GM10266 (cell line): ENCODE data around the gene DLGAP1.

Source experiments
- DNase-seq: peaks from one replicate; pipeline ENCODE4 v3.0.0; 2012; ENCODE audit errors: extremely low spot score
- TF ChIP-seq, protein P1 (sequence below): IDR thresholded peaks from 2 replicates; pipeline ENCODE4 v1.5.1; 2012; ENCODE audit warnings: mild to moderate bottlenecking, low read depth; ENCODE audit not compliant: control insufficient read depth, insufficient read depth; ENCODE audit errors: missing control alignments

The DLGAP1 gene

DNA sequence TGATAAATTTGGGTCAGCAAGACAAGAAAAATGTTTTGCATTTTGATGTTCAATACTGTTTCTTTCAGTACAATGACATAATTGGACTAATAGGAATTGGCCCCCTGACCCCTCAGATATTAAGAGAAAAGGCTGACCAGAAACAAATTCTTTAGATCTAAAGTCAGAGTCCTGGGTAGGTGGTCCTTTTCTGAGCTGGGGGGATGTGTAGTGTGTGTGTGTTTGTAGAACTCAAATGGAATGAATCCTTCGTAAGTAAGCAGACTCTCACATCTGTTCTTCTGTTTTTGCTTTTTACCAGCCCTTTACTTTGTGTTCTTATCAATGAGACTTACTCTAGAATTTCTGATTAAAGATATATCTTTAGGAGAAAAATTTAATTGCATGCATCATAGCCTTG, 677.4 kb downstream of the DLGAP1 start:
- TF ChIP-seq, protein P1, sequence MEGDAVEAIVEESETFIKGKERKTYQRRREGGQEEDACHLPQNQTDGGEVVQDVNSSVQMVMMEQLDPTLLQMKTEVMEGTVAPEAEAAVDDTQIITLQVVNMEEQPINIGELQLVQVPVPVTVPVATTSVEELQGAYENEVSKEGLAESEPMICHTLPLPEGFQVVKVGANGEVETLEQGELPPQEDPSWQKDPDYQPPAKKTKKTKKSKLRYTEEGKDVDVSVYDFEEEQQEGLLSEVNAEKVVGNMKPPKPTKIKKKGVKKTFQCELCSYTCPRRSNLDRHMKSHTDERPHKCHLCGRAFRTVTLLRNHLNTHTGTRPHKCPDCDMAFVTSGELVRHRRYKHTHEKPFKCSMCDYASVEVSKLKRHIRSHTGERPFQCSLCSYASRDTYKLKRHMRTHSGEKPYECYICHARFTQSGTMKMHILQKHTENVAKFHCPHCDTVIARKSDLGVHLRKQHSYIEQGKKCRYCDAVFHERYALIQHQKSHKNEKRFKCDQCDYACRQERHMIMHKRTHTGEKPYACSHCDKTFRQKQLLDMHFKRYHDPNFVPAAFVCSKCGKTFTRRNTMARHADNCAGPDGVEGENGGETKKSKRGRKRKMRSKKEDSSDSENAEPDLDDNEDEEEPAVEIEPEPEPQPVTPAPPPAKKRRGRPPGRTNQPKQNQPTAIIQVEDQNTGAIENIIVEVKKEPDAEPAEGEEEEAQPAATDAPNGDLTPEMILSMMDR: no peak

DNA sequence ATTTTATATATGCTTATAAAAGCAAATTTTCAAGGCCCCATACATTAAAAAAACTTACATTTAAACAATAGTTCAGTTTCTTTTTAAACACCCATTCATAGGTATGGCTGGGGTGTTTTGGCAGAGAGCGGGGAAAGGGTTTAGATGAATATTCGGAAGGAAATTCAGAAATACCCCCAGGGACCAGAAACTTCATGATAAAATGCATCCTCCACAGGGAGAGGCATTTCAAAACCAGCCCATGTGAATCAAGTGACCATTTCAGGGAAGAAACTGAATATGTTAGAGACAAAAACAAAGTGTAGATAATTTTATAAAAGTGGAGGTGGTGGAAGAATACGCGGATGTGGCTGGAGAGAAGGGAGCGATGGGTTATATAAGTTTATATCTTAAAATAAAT, 678.0 kb downstream of the DLGAP1 start:
- no peak for DNase-seq
- TF ChIP-seq, protein P1: no peak

More for the DNA sequence above, 677.4 kb downstream of the DLGAP1 start:
- no peak for DNase-seq

DNA sequence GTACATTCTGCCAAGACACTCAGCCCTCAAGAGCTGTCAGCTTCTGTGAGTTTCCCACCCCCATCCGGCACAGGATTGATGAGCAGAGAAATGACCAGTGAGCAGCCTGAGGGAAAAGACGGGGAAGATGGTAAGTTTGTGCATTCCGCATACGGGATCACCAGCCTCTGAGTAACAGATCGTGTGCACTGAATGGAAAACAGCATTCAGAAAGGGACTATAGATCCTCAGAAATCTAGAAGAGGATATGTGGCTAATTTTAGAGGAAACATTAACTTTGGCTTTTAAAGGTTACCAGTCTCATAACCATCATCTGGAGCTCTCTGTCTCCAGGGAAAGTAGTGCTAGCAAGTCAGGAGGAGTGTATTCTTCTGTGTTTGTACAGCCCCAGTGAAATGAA, 679.1 kb downstream of the DLGAP1 start:
- TF ChIP-seq, protein P1: no peak
- DNase-seq: no peak

DNA sequence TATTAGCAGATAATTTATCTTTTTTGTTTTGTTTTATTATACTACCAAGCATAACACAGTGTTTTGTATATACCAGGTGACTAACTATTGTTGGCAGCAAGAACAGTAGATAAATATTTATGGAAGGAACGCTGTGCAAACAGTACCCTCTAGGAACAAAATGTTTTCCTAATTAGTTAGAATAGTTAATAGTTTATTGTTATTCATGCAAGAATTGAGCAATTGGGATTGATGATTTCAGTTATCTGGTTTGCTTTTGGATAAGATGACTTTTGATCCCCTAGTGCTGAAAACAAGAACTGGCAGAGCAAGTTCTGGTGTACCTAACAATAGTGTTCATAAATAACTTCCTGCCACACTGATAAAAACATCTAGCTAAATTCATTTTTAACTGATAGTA, 681.8 kb downstream of the DLGAP1 start:
- no peak for DNase-seq
- TF ChIP-seq, protein P1: no peak

DNA sequence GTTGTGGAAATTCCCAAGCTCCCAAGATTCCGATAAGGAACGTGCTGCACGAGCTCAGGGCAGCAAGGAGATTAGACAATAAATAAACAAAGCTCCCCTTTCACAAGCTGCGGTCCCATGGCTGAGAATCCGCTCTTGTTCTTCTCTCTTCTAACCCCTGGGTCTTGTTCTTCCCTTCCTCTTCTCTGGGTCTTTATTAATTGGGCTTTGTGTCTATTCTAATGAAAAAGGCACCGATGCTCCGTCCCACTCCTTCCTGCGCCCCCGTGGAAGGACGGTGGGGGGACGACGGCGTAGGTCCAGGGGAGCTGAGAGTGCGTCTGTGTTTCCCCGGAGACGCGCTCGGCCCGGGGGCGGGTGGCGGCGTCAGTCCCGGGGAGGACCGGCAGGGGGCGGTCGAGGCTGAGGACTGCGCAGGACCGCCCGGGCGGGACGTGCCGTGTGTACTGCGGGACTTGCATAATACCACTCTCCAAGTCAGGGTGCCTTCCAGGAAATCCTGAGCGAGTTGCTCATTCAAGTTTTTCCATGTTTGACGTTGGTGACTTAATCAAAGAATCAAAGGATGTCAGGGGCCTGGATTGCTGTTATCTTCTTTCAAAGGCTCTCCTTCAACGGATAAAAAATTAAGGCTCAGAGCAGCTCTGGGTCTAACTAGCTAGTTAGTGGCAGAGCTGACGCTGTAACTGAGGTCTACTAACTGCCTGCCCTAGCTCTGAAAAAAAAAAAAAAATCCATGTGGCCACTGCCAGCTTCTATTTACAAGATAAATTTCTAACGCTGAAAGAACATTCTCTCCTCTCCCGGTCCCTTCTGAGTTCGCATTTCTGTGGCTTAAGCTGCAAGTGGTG, 683.8 kb downstream of the DLGAP1 start:
- DNase-seq: peak; percentile 79
- TF ChIP-seq, protein P1: peak; percentile 94

DNA sequence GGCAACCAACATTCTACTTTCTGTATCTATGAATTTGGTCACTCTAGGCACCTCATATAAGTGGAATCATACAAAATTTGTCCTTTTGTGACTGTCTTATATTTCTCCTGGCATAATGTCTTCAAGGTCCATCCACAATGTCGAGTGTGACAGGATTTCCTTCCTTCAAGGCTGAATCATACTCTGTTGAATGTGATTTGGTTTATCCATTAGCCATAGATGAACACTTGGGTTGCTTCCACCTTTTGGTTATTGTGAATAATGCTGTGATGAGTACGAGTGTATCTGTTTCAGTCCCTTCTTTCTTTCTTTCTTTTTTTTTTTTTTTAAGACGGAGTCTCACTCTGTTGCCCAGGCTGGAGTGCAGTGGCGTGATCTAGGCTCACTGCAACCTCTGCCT, 693.8 kb downstream of the DLGAP1 start:
- no peak for DNase-seq
- TF ChIP-seq, protein P1: no peak

DNA sequence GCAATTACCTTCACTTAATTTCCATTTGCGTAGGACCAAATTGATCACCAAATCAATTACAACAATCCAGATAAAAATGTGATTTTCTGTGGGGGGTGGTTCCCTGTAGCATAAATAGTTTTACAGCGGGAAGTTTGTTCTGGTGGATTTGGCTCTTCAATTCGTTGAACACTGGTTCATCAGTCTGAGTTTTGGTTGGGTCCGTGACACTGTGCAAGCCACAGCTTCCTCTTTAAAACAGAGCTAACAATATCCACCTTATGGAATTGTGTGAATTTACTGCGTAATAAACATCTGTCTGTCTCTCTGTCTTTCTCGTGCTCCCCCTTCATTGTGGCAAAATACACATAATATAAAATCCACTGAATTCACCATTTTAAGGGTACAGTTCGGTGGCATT, 694.4 kb downstream of the DLGAP1 start:
- TF ChIP-seq, protein P1: no peak
- no peak for DNase-seq
